Liver (tissue), 9 donors: ENCODE results near the gene KLHL40. TPM values are rescaled to one million over a fixed set of nuclear protein-coding genes. Genes with fewer than 3 reads are reported as not detected.

Experiments used
- DNase-seq: peaks from one replicate; pipeline ENCODE4 v3.0.0-alpha.2; 2017; ENCODE audit warnings: low spot score
- H3K27ac ChIP-seq, 2 donors: one replicate each; pipeline ENCODE4 v1.7.0; 2013; ENCODE audit warnings: inconsistent platforms in 2 of 2, low read length in 2 of 2, control low read depth in 1 of 2, low read depth in 1 of 2, mild to moderate bottlenecking in 1 of 2
- H3K27me3 ChIP-seq, 4 donors: one replicate each; pipeline versions ENCODE4 v1.6.1 to v1.7.0; 2013; ENCODE audit warnings: low read length in 3 of 4, inconsistent platforms in 1 of 4, mild to moderate bottlenecking in 1 of 4, moderate library complexity in 1 of 4; ENCODE audit not compliant: control insufficient read depth in 4 of 4, insufficient read depth in 4 of 4
- H3K36me3 ChIP-seq, 4 donors: one replicate each; pipeline versions ENCODE4 v1.6.1 to v1.7.0; 2013; ENCODE audit warnings: low read length in 3 of 4, mild to moderate bottlenecking in 3 of 4, low read depth in 1 of 4, moderate library complexity in 1 of 4; ENCODE audit not compliant: control insufficient read depth in 4 of 4, insufficient read depth in 3 of 4
- H3K4me1 ChIP-seq, 4 donors: one replicate each; pipeline versions ENCODE4 v1.6.1 to v1.7.0; 2013; ENCODE audit warnings: low read length in 3 of 4, mild to moderate bottlenecking in 3 of 4, moderate library complexity in 1 of 4; ENCODE audit not compliant: control insufficient read depth in 4 of 4, insufficient read depth in 4 of 4
- H3K4me3 ChIP-seq, 3 donors: one replicate each; pipeline versions ENCODE4 v1.6.1 to v1.7.0; 2013; ENCODE audit warnings: low read length in 3 of 3, control low read depth in 1 of 3, low read depth in 1 of 3, mild to moderate bottlenecking in 1 of 3
- H3K9ac ChIP-seq, 2 donors: one replicate each; pipeline ENCODE4 v1.7.0; 2013; ENCODE audit warnings: low read length in 2 of 2, mild to moderate bottlenecking in 2 of 2, moderate library complexity in 2 of 2, control low read depth in 1 of 2, low read depth in 1 of 2
- H3K9me3 ChIP-seq, 4 donors: one replicate each; pipeline versions ENCODE4 v1.6.1 to v1.7.0; 2013; ENCODE audit warnings: low read length in 3 of 4; ENCODE audit not compliant: control insufficient read depth in 4 of 4
- ATF3 ChIP-seq: IDR thresholded peaks from 2 replicates; pipeline ENCODE4 v1.6.1; 2016; ENCODE audit warnings: antibody characterized with exemption
- CTCF ChIP-seq: fragments of 150-350 bp; IDR thresholded peaks from 2 replicates; pipeline ENCODE4 v1.5.1; 2017; ENCODE audit warnings: improper control_type of control experiment, low read depth, low read length; ENCODE audit not compliant: missing input control
- EGR1 ChIP-seq, 2 donors: IDR thresholded peaks; 2 replicates each; pipeline ENCODE4 v1.6.1; 2016 to 2018; ENCODE audit warnings: antibody characterized with exemption in 2 of 2, low read depth in 2 of 2
- FOXA1 ChIP-seq: IDR thresholded peaks from 2 replicates; pipeline ENCODE4 v1.6.1; 2016; ENCODE audit warnings: antibody characterized with exemption
- GABPA ChIP-seq, 2 donors: IDR thresholded peaks in 1 of 2; conservative IDR thresholded peaks in 1 of 2; 2 replicates each; pipeline ENCODE4 v1.6.1; 2016; ENCODE audit warnings: antibody characterized with exemption in 2 of 2, mild to moderate bottlenecking in 1 of 2, moderate library complexity in 1 of 2
- HNF4A ChIP-seq, 2 donors: conservative IDR thresholded peaks; 2 replicates each; pipeline ENCODE4 v1.6.1; 2016; ENCODE audit warnings: antibody characterized with exemption in 2 of 2, mild to moderate bottlenecking in 2 of 2
- HNF4G ChIP-seq: IDR thresholded peaks from 2 replicates; pipeline ENCODE4 v1.6.1; 2016; ENCODE audit warnings: antibody characterized with exemption
- JUND ChIP-seq, 2 donors: IDR thresholded peaks; 2 replicates each; pipeline ENCODE4 v1.6.1; 2016; ENCODE audit warnings: antibody characterized with exemption in 2 of 2
- MAX ChIP-seq: IDR thresholded peaks from 2 replicates; pipeline ENCODE4 v1.6.1; 2016; ENCODE audit warnings: antibody characterized with exemption
- RAD21 ChIP-seq, 2 donors: IDR thresholded peaks; 2 replicates each; pipeline ENCODE4 v1.6.1; 2016; ENCODE audit warnings: antibody characterized with exemption in 2 of 2, mild to moderate bottlenecking in 2 of 2
- REST ChIP-seq: IDR thresholded peaks from 2 replicates; pipeline ENCODE4 v1.6.1; 2016; ENCODE audit warnings: antibody characterized with exemption, mild to moderate bottlenecking
- RXRA ChIP-seq, 2 donors: IDR thresholded peaks; 2 replicates each; pipeline ENCODE4 v1.6.1; 2017 to 2018; ENCODE audit warnings: antibody characterized with exemption in 2 of 2, mild to moderate bottlenecking in 1 of 2
- SP1 ChIP-seq: IDR thresholded peaks from 2 replicates; pipeline ENCODE4 v1.6.1; 2018; ENCODE audit warnings: antibody characterized with exemption, mild to moderate bottlenecking
- YY1 ChIP-seq: IDR thresholded peaks from 2 replicates; pipeline ENCODE4 v1.6.1; 2016; ENCODE audit warnings: antibody characterized with exemption, mild to moderate bottlenecking
- ZBTB33 ChIP-seq: IDR thresholded peaks from 2 replicates; pipeline ENCODE4 v1.6.1; 2016; ENCODE audit warnings: antibody characterized with exemption
- WGBS: extraction: QIAGEN DNeasy Blood & Tissue Kit; methylation state at CpG from one replicate; pipeline ENCODE4 v1.1.7; 2013; 5-methylcytosine and 5-hydroxymethylcytosine counted together
- polyA plus RNA-seq, 2 donors: library from polyadenylated mRNA; stranded (reverse) in 1 of 2; unstranded in 1 of 2; fragments of 200-250 nt in 1 of 2; fragments of >200 nt in 1 of 2; fragmentation: Nextera tagmentation in 1 of 2; extraction: Ambion mirVana in 1 of 2; gene quantifications; one replicate each; pipeline versions ENCODE4 v1.2.1 to v1.2.3, GENCODE V29; 2013 to 2015
- total RNA-seq, 2 donors: library from RNA; depleted of rRNA; stranded (reverse); fragments of >200 nt; gene quantifications; one replicate each; pipeline ENCODE4 v1.2.3, GENCODE V29; 2014
- donor health status: healthy.
- donor health status: healthy.
- donor health status: healthy.
- donor health status: healthy.
- donor health status: healthy.

The KLHL40 gene
- total and polyA plus RNA-seq, 4 donors: not detected

GRCh38 chr3:42682301-42683070 lies 2.9 kb upstream of the KLHL40 start:
- Histone ChIP-seq H3K27ac (no peak overlapping the region), H3K9ac (no peak overlapping the region), H3K27me3 (no peaks in the 10 kb centered on the region), H3K4me3 (no peak overlapping the region), H3K36me3 (no peaks in the 10 kb centered on the region), H3K4me1 (peaks cover 0 to 2% (median under 1%) of the 10 kb centered on the region in 4 donors), H3K9me3 (no peaks in the 10 kb centered on the region)
- WGBS: 71% methylated on average over 12 of the region's 12 CpGs
- DNase-seq: no peak
- TF ChIP-seq RXRA (IDR thresholded peaks at IDR 0.05): no peak
- no peak for TF ChIP-seq ZBTB33
- TF ChIP-seq MAX: no peak
- TF ChIP-seq RAD21 (IDR thresholded peaks at IDR 0.05): no peak
- TF ChIP-seq EGR1 (IDR thresholded peaks at IDR 0.05; ENCODE audit: low read depth in 2 of 2): no peak
- TF ChIP-seq GABPA (IDR thresholded peaks at IDR 0.05 in 1 of 2, conservative IDR thresholded peaks at IDR 0.05 in 1 of 2): no peak
- TF ChIP-seq CTCF: no peak
- TF ChIP-seq JUND (IDR thresholded peaks at IDR 0.05): no peak
- no peak for TF ChIP-seq FOXA1
- no peak for TF ChIP-seq ATF3
- TF ChIP-seq YY1: no peak
- no peak for TF ChIP-seq HNF4A (conservative IDR thresholded peaks at IDR 0.05)
- TF ChIP-seq REST: no peak
- TF ChIP-seq HNF4G: no peak
- no peak for TF ChIP-seq SP1
